H9 (cell line): Measurements from ENCODE around the gene RTL5. TPM values are rescaled to one million over a fixed set of nuclear protein-coding genes. Genes with fewer than 3 reads are reported as not detected.
A peak's percentile ranks its signal among the peaks of the same experiment; 100 is the strongest.

Source experiments
- DNase-seq: peaks from one replicate; pipeline ENCODE4 v3.0.0-alpha.2; 2017
- H2AFZ ChIP-seq: one replicate; pipeline ENCODE4 v1.6.1; 2013; ENCODE audit warnings: mild to moderate bottlenecking, low read length, control low read depth, moderate library complexity
- H2AK5ac ChIP-seq: 2 replicates; pipeline ENCODE4 v1.6.1; 2013; ENCODE audit warnings: low read length, control low read depth, mixed read lengths; ENCODE audit not compliant: insufficient read length
- H2BK120ac ChIP-seq: one replicate; pipeline ENCODE4 v1.6.1; 2013; ENCODE audit warnings: low read depth, mild to moderate bottlenecking, low read length, control low read depth, inconsistent platforms; ENCODE audit not compliant: poor library complexity, severe bottlenecking
- H2BK12ac ChIP-seq: 2 replicates; pipeline ENCODE4 v1.6.1; 2013; ENCODE audit warnings: low read length, control low read depth, mixed read lengths, low read depth; ENCODE audit not compliant: insufficient read length
- H2BK15ac ChIP-seq: 2 replicates; pipeline ENCODE4 v1.6.1; 2013; ENCODE audit warnings: low read depth, low read length, control low read depth
- H2BK20ac ChIP-seq: one replicate; pipeline ENCODE4 v1.6.1; 2013; ENCODE audit warnings: low read depth, mild to moderate bottlenecking, low read length, control low read depth, inconsistent platforms; ENCODE audit not compliant: poor library complexity, severe bottlenecking
- H2BK5ac ChIP-seq: 2 replicates; pipeline ENCODE4 v1.6.1; 2013; ENCODE audit warnings: low read length, control low read depth, mixed read lengths; ENCODE audit not compliant: insufficient read length
- H3K14ac ChIP-seq: 2 replicates; pipeline ENCODE4 v1.6.1; 2013; ENCODE audit warnings: low read length, control low read depth; ENCODE audit not compliant: insufficient read depth
- H3K18ac ChIP-seq: 2 replicates; pipeline ENCODE4 v1.6.1; 2013; ENCODE audit warnings: low read depth, mild to moderate bottlenecking, mixed read lengths, low read length, control low read depth; ENCODE audit not compliant: insufficient read length
- H3K23ac ChIP-seq: 2 replicates; pipeline ENCODE4 v1.6.1; 2013; ENCODE audit warnings: low read length, control low read depth, mixed read lengths, low read depth; ENCODE audit not compliant: insufficient read length
- H3K23me2 ChIP-seq: 2 replicates; pipeline ENCODE4 v1.6.1; 2013; ENCODE audit warnings: low read depth, mild to moderate bottlenecking, mixed read lengths, low read length, control low read depth; ENCODE audit not compliant: insufficient read length, poor library complexity, severe bottlenecking
- H3K27ac ChIP-seq: 2 replicates; pipeline ENCODE4 v1.5.1; 2013; ENCODE audit warnings: low read length, control low read depth, mixed read lengths, low read depth; ENCODE audit not compliant: insufficient read length
- H3K27me3 ChIP-seq: 2 replicates; pipeline ENCODE4 v1.6.1; 2013; ENCODE audit warnings: low read length, control low read depth, inconsistent platforms; ENCODE audit not compliant: insufficient read depth
- H3K4ac ChIP-seq: 2 replicates; pipeline ENCODE4 v1.6.1; 2013; ENCODE audit warnings: low read depth, mild to moderate bottlenecking, control low read depth, inconsistent platforms, low read length, moderate library complexity
- H3K4me1 ChIP-seq: 2 replicates; pipeline ENCODE4 v1.6.1; 2013; ENCODE audit warnings: low read length, control low read depth, inconsistent platforms; ENCODE audit not compliant: insufficient read depth
- H3K4me2 ChIP-seq: 2 replicates; pipeline ENCODE4 v1.6.1; 2013; ENCODE audit warnings: low read length, control low read depth, mixed read lengths; ENCODE audit not compliant: insufficient read length, insufficient read depth
- H3K56ac ChIP-seq: 2 replicates; pipeline ENCODE4 v1.6.1; 2013; ENCODE audit warnings: low read depth, mild to moderate bottlenecking, mixed read lengths, low read length, control low read depth; ENCODE audit not compliant: insufficient read length
- H3K79me1 ChIP-seq: 2 replicates; pipeline ENCODE4 v1.6.1; 2013; ENCODE audit warnings: low read depth, mild to moderate bottlenecking, moderate library complexity, low read length, control low read depth, inconsistent platforms; ENCODE audit not compliant: insufficient read depth, poor library complexity, severe bottlenecking
- H3K79me2 ChIP-seq: 2 replicates; pipeline ENCODE4 v1.6.1; 2013; ENCODE audit warnings: low read length, control low read depth, inconsistent platforms; ENCODE audit not compliant: insufficient read depth
- H3K9ac ChIP-seq: 2 replicates; pipeline ENCODE4 v1.6.1; 2013; ENCODE audit warnings: low read length, control low read depth, mixed read lengths; ENCODE audit not compliant: insufficient read length; ENCODE audit errors: extremely low read depth
- H3K9me3 ChIP-seq: one replicate; pipeline ENCODE4 v1.6.1; 2013; ENCODE audit warnings: low read depth, low read length, inconsistent platforms; ENCODE audit not compliant: control insufficient read depth
- H3T11ph ChIP-seq: one replicate; pipeline ENCODE4 v1.6.1; 2013; ENCODE audit warnings: mild to moderate bottlenecking, low read length, control low read depth, inconsistent platforms
- H4K20me1 ChIP-seq: one replicate; pipeline ENCODE4 v1.6.1; 2013; ENCODE audit not compliant: control insufficient read depth, insufficient read length, insufficient read depth
- H4K5ac ChIP-seq: 2 replicates; pipeline ENCODE4 v1.6.1; 2013; ENCODE audit warnings: low read depth, mild to moderate bottlenecking, mixed read lengths, low read length, control low read depth; ENCODE audit not compliant: insufficient read length
- H4K8ac ChIP-seq: replicated peaks from 2 replicates; pipeline ENCODE4 v1.6.1; 2013; ENCODE audit warnings: low read length, control low read depth, mixed read lengths, low read depth; ENCODE audit not compliant: insufficient read length
- H4K91ac ChIP-seq: 2 replicates; pipeline ENCODE4 v1.6.1; 2013; ENCODE audit warnings: low read depth, mild to moderate bottlenecking, moderate library complexity, mixed read lengths, low read length, control low read depth; ENCODE audit not compliant: insufficient read length
- H3K27ac Mint-ChIP-seq, 3 experiments: 2 replicates in 2 of 3; 3 replicates in 1 of 3; pipeline ENCODE4 v1.8.0; 2020 to 2021; ENCODE audit warnings: mixed read lengths in 3 of 3, mild to moderate bottlenecking in 1 of 3, moderate library complexity in 1 of 3
- H3K27me3 Mint-ChIP-seq: 2 replicates; pipeline ENCODE4 v1.8.0; 2021; ENCODE audit warnings: low read depth, mild to moderate bottlenecking, moderate library complexity, mixed read lengths
- H3K36me3 Mint-ChIP-seq, 3 experiments: 2 replicates in 2 of 3; 3 replicates in 1 of 3; pipeline ENCODE4 v1.8.0; 2020 to 2021; ENCODE audit warnings: low read depth in 3 of 3, mixed read lengths in 3 of 3; ENCODE audit not compliant: insufficient read depth in 1 of 3
- H3K4me1 Mint-ChIP-seq, 2 experiments: 2 replicates each; pipeline ENCODE4 v1.8.0; 2020; ENCODE audit warnings: mixed read lengths in 2 of 2
- H3K4me3 Mint-ChIP-seq, 2 experiments: 2 replicates in 1 of 2; 3 replicates in 1 of 2; pipeline ENCODE4 v1.8.0; 2020 to 2021; ENCODE audit warnings: mild to moderate bottlenecking in 2 of 2, mixed read lengths in 2 of 2, moderate library complexity in 1 of 2
- H3K9me3 Mint-ChIP-seq, 2 experiments: 2 replicates in 1 of 2; 3 replicates in 1 of 2; pipeline ENCODE4 v1.8.0; 2020; ENCODE audit warnings: mild to moderate bottlenecking in 2 of 2, mixed read lengths in 2 of 2, moderate library complexity in 1 of 2
- CTCF ChIP-seq: fragments of 200-600 bp; sonication (generic); conservative IDR thresholded peaks from 3 replicates; pipeline ENCODE4 v1.8.0; 2021; ENCODE audit warnings: antibody characterized with exemption, mild to moderate bottlenecking
- WGBS: extraction: QIAGEN DNeasy Blood & Tissue Kit; methylation state at CpG from one replicate; pipeline ENCODE4 v1.1.7; 2013; ENCODE audit warnings: missing lambda C conversion rate, low lambda C conversion rate, mixed read lengths; ENCODE audit not compliant: insufficient read length; ENCODE audit errors: extremely low coverage; 5-methylcytosine and 5-hydroxymethylcytosine counted together
- total RNA-seq: library from RNA; stranded (reverse); gene quantifications from 2 replicates; pipeline ENCODE4 v1.2.1, GENCODE V29; 2021

The RTL5 gene
- total RNA-seq, 1 experiment from 2014 or later: 1.2 TPM

GRCh38 chrX:72107320-72107719 lies 24.4 kb downstream of the RTL5 start:
- no CpG with 5 or more reads among the region's 6 CpGs for WGBS
- no peak overlapping the region for H2AK5ac ChIP-seq
- no peak overlapping the region for H3K4me2 ChIP-seq
- Mint-ChIP-seq H3K9me3 (peaks cover 76% of the 10 kb centered on the region in 2 experiments), H3K27ac (no peak overlapping the region), H3K27me3 (no peaks in the 10 kb centered on the region; the same call in none of the 2 replicates), H3K36me3 (peaks cover 0 to 12% (median 2%) of the 10 kb centered on the region in 3 experiments; a peak in 4 of 7 replicates), H3K4me1 (peaks cover 16 to 25% of the 10 kb centered on the region in 2 experiments), H3K4me3 (no peak overlapping the region)
- no peak overlapping the region for H2AFZ ChIP-seq
- H4K5ac ChIP-seq: no peak overlapping the region
- H3K79me2 ChIP-seq: no peaks in the 10 kb centered on the region
- H3K4me1 ChIP-seq: no peaks in the 10 kb centered on the region
- no peak overlapping the region for H4K8ac ChIP-seq
- TF ChIP-seq CTCF: peak; percentile 47; the same call in 2 of the 3 replicates
- H3K79me1 ChIP-seq: no peaks in the 10 kb centered on the region
- H3K27ac ChIP-seq: no peak overlapping the region
- H3K4ac ChIP-seq: no peak overlapping the region
- no peaks in the 10 kb centered on the region for H3K23me2 ChIP-seq
- H2BK20ac ChIP-seq: no peak overlapping the region
- no peak overlapping the region for H3K56ac ChIP-seq
- no peak overlapping the region for H3K14ac ChIP-seq
- no peak overlapping the region for H2BK120ac ChIP-seq
- H3K9ac ChIP-seq: no peak overlapping the region
- no peak overlapping the region for H3K18ac ChIP-seq
- H2BK12ac ChIP-seq: no peak overlapping the region
- H3K27me3 ChIP-seq: no peaks in the 10 kb centered on the region
- no peaks in the 10 kb centered on the region for H4K20me1 ChIP-seq
- no peak overlapping the region for H2BK5ac ChIP-seq
- peak; percentile 20 for DNase-seq
- H3K9me3 ChIP-seq: peaks cover 33% of the 10 kb centered on the region
- no peak overlapping the region for H3K23ac ChIP-seq
- H4K91ac ChIP-seq: no peak overlapping the region
- H2BK15ac ChIP-seq: no peak overlapping the region
- no peak overlapping the region for H3T11ph ChIP-seq
